NCI-H2171 treated with DMSO at 0.1 percent for 48 hours (cell line): ENCODE data around the gene NALF2.

Experiments
- DNase-seq: peaks from one replicate; lab custom pipeline; 2025; lab: John Stamatoyannopoulos, UW

NALF2 gene

DNA sequence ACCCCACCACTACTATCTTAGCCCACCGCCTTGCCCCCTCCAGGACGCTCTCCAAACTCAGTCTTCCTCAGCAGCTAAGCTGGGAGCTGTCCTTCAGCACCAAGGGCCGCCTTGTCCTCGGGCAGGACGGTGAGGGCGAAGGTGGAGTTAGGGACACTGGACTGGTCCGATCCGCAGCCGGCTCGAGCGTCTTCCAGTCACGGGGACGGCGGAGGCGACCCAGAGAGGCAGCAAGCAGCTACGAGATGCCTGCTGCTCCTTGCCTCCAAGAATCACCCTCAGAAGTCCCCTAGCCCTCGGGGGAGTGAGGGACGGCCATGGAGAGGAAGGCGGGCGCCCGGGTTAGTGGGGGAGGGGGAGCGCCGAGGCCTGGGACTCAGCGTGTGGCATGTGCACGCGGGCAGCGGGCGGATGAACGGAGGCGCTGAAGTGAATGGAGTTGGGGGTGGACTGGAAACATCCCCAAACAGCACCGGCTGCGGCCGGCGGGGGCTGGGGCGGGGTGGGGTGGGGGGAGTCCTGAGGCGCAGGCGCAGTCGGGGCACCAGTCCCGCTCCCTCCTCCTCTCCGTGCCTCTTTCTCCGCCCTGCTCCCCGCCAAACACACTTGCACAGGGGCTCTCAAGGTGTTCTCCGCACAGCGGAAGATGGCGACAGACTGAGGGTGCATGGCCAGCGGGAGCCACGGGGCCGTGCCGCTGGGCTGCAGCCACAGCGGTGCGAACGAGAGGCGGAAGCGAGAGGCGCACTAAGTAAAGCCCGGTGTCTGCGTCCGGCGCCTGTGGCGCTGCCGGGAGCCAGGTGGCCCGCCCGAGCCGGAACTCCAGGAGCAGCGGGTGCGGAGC, at the start of gene NALF2:
NALF2 (plus strand) TSS at position 545 of the 844 bp plus-strand sequence. CDS start 957 bp downstream, outside the sequence.
- DNase-seq: peak; percentile 80

DNA sequence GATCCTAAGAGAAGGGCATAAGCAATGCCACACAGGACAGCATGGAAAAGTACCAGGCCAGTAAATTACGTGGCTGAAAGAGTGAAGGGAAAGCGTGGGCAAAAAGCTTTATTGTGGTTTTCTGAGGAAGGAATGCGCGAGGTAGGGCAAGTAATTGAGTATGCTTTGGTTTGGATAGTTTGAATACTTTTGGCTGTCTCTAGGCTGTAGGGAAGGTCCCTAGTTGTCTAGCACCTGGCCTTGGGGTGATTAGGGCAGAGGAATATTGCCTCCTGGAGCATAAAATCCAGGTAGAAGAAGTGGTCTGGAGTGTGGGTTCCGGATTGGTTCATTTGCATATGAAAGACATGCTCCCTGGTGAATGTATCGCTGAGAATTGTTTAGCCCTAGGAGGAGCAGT, 46.4 kb upstream of the NALF2 start:
- DNase-seq: no peak

DNA sequence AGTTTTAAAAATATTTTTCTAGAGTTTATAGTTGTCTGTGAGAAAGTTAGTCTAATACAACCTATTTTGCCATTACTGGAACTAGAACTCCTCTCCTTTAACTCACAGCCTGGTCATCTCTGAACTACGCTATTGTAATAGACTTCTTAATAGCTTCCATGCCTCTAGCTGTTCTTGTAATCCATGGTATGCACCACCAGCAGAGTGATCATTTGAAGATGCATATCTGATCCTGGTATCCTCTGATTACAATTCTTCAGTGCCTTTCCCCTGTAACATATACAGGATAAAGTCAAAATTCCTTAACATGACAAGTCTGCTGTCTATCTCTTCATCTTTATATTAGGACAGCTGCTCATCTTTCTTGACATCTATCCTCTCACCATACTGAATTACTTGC, 37.6 kb upstream of the NALF2 start:
- no peak for DNase-seq

DNA sequence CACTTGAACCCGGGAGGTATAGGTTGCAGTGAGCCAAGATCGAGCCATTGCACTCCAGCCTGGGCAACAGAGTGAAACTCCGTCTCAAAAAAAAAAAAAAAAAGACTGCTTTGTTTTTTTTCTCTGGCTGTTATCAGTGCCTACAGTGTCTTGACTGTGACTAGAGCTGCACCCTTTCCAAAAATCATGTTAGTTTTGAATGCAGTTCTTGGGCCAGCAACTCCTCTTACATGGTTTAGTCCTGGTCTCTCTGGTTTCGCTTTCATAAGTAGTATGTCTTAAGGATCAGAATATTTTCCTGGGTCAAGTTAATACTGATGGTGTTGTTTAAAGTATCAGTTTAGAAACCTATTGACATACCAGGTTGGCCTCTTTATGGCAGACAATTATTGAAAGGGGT, 34.2 kb upstream of the NALF2 start:
- DNase-seq: no peak

DNA sequence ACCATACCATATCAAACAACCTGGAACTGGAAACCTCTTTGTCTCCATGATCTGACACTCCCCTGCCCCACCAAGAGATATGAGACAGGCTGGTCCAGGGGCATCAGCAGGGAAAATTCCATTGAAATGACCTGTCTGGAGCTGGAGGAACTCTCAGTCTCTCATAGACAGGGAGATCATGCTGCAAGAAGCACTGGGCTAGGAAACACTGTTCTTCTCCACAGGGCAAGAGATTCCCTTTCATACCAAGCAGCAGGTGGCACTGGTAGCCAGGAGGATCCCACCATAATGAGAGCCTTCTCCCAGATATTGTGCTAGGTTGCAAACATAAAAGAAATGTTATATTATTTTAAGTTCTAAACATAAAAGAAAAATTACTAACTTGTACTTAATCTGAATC, 14.5 kb upstream of the NALF2 start:
- no peak for DNase-seq

DNA sequence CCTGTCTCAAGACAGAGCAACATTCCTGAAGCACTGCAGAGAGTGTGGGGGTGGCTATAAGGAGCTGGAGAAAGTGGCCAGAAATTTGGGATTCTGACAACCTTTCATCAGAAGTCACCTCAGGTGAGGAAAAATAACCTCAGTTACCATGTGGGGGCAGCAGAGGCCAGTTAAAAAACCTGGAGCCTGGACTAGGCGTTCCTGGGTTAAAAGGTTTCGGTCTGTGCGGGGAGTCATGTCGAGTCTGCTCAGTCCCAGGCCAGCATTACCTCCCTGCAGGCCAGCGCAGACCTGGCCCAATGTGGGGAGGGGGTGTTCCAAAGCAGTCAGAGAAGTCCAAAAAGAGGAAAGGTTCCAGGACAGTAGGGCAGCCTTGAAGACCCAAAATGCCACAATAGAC, 10.9 kb upstream of the NALF2 start:
- peak; percentile 16 for DNase-seq

DNA sequence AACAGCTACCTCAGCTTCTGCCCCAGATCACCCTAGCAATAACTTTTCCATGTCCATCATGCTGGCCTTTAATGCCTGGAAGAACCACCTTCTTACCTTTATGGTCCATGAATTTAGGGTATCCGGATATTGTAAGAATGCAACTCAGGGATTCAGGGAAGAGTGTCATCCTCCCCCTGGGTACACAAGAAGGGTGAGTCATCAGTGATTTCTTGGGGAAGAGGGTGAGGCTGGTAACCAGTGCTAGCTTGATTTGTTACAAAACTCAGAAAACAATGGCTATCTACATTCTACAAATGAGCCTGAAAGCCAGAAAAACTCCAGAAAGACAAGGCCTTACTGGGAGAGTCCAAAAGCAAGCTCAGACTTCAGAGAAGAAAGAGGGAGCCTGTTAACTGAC, 10.4 kb upstream of the NALF2 start:
- DNase-seq: no peak

DNA sequence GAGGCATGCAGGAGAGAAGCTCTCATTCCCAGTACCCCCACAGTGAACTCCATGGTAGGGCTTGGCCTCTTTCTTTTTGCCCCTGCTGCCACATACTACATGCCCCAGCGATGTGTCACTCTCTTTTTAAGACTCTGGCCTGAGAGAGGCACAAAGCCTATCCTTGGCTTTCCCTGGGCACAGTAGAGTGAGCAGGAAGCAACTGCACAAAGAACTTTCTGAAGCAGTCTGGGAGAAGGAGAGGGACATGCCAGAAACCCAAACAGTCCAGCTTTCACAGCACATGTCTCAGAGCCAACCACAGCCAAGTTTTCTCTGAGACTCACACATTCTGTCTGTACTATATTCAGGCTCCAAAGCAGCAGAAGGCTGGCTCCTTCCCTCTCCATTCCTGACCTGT, 7.9 kb upstream of the NALF2 start:
- no peak for DNase-seq

DNA sequence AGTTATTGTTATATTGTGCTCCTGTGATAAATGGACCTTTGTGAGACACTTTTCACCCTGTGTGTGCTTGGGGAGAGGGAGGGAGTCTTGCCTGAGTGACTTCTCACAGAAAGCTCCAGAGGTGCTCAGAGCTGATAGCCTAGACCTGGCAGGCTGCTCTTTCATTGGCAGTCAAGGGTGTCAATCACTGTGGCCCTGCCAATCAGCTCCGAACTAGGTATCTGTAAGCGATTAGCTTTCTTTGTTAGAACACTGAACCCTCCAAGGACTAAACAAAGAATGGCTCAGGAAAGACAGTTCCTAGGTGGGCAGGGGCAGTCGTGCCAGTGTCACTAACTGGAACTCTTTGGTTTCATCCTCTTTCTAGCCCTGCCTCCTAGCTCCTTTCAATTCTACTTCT, 2.7 kb upstream of the NALF2 start:
- DNase-seq: no peak

DNA sequence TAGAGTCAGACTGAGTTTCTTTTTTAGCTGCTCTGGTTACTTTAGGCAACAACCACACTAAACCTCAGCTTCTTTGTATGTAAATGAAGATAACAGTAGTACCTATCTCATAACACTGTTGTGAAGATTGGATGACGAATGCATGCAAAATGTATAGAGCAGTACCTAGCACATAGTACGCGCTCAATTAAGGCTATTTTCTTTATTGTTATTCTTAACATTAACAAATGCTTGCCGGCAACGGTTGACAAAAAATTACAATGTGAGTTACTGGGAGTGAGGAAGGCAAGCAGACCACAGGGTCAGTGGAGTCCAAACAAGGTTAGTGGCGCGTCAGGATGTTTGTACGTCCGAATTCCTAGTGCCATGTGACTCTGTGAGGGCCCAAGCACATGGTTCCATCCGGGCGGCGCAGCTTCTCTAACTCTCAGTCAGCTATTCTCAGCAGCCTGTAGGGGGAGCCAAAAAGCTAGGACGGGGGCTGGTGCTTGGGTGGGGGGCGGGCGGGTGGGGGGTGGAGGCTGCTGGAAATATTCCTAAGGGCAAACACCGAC, 821 bp upstream of the NALF2 start:
- peak; percentile 86 for DNase-seq

DNA sequence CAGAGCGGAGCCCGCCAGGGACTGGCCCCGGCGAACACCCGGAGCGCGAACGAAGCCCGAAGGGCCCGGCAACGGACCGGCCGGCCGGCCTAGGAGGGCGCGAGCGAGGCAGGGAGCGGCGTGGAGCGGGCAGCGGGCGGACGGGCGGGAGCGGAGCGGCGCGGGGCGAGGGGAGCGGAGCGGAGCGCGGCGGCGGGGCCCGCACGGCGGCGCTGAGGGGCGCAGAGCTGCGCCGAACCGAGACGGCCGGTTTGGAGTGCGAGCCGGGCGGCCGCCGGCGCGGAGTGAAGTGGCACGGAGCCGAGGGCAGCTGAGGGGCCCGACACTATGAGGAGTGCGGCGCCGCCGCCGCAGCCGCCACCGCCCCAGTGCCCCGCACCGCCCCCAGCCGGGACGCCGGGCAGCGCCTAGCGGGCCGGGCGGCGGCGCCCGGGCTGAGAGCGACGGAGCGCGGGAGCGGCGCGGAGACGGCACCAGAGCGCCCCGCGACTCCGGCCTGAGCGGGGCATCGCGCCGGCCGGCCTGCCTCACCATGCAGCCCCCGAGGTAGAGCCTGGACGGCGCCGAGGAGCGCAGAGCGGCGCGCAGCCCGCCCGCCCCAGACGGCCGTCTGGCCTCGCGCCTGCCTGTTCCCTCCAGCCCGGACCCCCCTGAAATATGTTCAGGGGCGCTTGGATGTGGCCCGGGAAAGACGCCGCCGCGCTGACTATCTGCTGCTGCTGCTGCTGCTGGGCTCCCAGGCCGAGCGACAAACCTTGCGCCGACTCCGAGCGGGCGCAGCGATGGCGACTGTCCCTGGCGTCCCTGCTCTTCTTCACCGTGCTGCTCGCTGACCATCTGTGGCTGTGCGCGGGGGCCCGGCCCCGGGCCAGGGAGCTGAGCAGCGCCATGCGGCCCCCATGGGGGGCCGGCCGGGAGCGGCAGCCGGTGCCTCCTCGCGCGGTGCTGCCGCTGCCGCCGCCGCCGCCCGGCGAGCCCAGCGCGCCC, 793 bp downstream of the NALF2 start:
- DNase-seq: no peak

DNA sequence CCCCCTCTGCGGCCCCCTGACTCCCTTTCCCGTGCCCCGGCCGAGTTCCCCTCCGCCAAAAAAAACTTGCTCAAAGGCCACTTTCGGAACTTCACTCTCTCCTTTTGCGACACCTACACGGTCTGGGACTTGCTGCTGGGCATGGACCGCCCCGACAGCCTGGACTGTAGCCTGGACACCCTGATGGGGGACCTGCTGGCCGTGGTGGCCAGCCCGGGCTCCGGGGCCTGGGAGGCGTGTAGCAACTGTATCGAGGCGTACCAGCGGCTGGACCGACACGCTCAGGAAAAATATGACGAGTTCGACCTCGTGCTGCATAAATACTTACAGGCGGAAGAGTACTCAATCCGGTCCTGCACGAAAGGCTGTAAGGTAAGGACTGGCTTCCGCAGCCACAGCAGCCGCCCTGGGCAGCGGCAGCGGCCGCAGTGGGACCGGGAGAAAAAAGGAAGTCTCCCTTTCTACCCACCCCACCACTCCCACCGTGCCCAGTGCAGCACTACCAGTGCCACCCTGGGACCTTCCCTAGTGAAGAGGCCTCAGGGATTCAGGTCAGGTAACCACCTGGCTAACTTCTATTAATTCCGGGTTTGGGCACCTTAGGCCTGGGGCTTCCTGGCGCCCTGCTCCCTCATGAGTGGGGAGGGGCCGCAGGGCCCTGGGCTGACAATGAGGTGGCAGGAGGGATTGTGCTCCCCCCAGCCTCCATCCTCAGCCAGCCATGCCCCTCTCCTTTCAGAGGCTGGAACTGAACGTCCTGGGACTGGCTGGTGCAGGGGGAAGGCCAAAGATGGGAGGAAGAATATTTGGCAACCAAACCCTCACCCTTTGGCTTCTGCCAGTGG, 1.9 kb downstream of the NALF2 start:
- DNase-seq: no peak

DNA sequence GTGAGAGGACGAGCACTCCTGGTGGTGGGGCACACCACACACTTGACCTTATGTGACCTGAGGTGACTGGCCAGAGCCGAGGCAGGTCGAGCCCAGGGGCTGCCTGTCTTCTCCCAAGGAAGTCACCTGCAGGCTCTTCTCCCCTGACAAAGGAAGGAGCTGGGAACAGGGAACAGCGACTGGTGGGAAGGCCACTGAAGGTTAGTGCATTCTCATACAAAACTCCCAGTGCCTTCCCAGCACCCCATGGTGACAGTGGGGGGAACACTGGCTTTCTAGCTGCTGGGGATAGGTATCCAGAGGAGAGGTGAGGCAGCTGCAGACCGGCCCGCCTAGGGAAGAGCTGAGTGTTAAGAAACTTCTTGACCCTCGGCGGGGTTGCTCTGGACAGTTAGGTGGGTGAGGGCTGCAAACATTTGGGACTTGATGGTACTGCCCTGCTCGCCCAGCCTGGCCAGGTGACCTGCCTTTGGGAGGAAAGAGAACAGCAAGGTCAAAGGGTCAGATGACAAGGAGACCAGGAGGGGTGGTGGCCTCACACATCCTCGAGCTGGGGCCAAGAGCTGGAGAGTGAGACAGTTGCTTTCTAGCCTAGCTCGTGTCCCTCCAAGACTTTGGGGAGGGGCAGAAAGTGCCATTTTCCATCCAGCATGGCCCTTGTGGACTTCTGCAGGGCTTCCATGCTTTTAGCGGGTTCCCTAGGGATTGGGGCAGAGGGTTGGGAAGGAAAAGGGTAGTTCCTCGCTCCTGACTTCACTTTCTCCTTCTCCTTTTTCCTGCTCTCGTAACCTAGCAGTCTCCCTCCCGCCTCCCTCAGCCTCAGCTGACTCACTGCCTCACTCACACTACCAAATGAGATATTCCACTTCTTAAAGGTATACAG, 2.7 kb downstream of the NALF2 start:
- DNase-seq: no peak

DNA sequence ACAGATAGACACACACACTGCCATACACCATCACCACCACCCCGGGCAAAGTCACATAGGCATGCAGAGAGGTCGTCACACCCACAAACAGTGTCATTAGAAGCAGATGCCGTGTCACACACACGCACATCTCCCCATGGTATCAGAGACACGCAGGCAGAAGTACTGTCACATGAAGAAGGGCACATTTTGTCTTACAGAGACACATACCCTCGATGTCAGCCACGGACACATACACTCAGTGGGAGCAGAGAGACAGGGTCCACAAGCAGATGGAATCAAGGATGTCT, 3.3 kb downstream of the NALF2 start:
- DNase-seq: no peak

DNA sequence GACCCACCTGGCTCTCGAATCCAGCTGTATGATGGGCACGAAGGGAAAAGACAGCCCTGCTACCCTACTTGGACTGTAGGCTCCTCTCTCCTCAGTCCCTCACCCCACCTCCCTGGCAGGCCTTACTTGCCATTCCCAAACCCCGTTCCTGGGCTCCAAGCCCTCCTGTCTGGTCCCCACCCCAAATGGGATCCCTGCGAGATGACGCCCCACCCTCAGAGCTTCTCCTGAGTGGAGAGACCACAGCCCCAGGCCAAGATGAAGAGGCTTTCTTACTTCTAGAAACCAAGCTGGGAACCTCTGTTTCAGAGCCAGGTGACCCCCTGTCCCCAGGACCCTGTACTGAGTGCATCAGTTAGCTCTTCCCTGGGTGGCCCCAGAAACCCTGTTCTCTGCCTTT, 4.5 kb downstream of the NALF2 start:
- no peak for DNase-seq

DNA sequence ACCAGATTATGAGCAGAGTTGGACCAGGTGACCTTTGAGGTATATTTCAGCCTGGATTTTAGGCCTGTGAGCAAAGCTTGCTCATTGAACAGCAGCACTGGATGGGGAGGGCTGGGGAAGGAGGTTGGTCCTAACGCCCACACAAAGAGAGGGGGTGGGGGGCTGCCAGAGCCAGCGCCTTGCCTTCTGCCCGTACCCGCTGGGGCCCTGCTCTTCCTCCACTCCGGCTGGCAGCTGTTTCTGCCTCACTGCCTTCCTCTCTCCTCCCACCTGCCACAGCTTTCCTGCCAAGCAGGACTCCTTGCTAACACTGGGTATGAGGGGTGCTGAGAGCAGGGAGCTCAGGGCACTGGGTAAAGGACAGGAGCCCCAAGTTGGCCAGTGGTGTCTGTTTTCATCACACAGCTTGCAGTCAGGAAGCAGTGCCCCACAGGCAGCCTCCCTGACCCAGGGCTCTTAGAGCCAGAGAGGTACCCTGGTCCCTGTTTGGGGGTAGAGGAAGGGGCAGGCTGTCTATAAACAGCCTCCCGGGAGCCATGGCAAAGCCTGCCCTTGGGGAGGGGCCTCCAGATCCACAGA, 6.1 kb downstream of the NALF2 start:
- DNase-seq: peak; percentile 62

DNA sequence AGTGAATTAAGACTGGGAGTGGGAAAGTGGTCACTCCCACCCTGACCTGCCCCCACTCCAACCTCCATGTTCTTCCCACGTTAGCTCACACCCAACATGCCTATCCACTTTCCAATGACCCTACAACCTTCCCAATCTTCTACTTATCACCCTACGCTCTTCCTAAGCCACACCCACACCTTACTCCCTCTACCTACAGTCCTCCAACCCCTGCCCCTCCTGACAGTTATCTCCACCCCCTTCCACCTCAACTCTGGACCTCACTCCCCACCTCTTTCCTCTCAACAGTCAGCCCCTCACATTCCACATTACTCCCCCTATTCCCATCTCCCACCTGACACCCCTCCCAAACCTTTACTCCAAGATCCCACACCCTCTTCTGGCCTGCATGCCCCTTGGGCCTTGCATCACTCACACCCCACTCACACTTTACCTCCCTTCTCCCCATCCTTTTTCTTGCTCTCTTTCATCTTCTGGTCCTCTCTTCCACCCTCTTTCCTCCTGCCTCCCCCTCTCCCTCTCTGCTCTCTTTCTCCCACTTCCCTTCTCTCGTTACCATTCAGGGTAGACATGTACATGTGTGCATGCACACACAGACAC, 6.9 kb downstream of the NALF2 start:
- no peak for DNase-seq

DNA sequence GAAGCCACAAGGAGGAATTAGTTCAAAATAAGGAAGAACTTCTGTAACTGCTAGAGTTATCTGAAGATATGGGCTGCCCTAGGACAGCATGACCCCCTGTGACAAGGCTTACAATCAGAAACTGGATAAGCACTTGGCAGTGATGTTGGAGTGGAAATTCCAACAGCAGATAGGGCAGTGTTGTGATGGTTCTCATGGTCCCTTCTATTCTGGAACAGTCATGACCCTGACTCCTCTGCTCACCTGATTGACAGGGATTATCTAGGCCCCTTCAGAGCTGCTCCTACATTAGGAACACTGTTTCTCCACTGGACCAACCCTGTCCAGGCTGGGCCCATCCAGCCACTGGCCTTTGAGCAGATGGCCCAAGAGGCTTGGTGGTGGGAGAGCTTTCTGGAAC, 17.9 kb downstream of the NALF2 start:
- no peak for DNase-seq

DNA sequence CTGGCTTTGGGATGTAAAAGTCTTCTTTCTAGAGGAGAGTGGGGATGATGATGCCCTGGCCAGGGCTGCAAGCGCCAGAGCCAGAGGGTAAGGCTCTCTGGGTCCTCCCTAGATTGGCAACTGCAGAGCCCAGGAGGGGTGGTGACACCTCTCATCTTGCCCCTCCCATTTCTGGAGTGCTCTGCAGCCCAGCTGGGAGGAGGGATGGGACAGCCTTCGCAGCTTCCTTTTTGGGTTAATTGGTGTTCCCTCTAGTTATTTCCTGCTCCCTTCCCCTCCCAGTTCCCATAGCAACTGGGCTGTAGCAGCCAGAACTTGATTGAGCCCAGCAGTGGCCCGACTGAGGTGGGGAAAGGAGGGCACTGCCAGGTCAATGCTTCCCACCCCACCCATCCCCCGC, 19.2 kb downstream of the NALF2 start:
- no peak for DNase-seq

DNA sequence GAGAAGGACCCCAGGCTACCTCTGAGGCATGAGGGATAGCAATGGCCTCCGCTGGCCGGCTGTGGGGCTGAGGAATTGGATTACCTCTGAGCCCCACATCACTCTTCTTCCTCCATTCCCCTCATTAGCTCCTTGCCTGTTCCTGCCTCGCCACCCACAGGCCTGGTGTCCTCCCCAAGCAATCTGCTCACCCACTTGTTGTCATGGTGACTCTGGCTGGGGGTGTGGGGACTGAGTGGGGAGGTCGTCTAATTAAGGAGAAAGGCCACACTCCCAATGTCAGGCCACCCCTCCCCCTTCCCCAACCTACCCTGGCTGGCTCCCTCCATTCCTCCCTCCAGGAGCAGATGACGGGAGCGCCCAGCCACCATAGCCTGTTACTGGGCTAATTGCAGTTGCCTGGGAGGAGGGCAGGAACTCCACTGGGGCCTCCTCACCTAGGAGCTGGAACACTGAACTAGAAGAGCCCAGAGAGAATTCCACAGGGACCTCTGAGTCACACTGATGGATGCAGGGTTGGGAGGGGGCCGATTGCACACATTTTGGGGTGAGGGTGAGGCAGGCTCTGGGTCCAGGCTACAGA, 20.7 kb downstream of the NALF2 start:
- DNase-seq: no peak
